Epithelial cell of proximal tubule (primary cell): ENCODE measurements around the gene KLC1. TPM values are rescaled to one million over a fixed set of nuclear protein-coding genes. Genes with fewer than 3 reads are reported as not detected.

Source experiments
- DNase-seq: peaks from one replicate; pipeline ENCODE4 v3.0.0-alpha.2; 2011; ENCODE audit warnings: low read depth
- H3K4me3 ChIP-seq: 2 replicates; pipeline ENCODE4 v1.5.1; 2011; ENCODE audit warnings: low read depth, mild to moderate bottlenecking, low read length
- total RNA-seq: library from RNA; depleted of rRNA; stranded (reverse); fragments of >200 nt; gene quantifications from 2 replicates; pipeline ENCODE4 v1.2.3, GENCODE V29; 2015
- TF ChIP-seq, protein P1 (sequence below): conservative IDR thresholded peaks from 2 replicates; pipeline ENCODE4 v1.5.1; 2012; ENCODE audit warnings: low read depth, mild to moderate bottlenecking, low read length

Gene KLC1
- total RNA-seq, 1 donor from 2014 or later = 178 TPM

DNA sequence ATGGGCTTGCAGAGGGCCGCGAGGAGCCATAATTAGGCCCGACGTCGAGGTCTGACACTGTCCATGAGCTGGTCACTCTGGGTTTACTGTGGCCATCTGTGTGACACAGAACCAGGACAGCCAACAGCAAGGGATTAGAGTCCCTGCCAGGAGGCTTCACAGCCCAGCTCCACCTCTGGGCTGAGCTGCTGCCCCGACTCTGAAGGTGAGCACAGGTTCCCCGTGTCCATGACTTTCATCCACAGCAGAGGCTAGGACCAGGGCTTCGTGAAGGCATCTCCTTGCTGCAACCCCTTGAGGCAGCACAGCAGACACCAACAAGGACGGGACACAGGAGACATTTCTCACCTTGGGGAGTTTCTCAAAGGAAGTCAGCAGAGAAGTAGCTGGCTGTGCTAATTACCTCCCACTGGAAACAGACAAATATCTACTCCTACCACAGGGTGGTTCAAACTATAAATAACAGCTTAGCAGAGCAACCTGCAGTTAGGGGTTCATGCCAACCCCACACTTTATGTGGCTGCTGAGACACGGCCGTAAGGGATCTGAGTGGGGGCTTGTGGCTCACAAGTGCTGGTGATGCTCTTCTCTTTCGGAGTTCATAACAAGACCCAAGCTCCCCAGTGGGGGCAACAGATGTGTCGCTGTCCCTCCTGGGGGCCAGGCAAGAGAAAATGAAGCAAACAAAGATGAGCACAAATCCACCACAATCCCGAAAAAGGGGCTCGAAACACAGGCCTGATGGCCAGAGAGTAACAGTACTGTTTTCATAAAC, 115.8 kb downstream of the KLC1 start:
- no peak overlapping the region for H3K4me3 ChIP-seq
- no peak for DNase-seq
- TF ChIP-seq, protein P1, sequence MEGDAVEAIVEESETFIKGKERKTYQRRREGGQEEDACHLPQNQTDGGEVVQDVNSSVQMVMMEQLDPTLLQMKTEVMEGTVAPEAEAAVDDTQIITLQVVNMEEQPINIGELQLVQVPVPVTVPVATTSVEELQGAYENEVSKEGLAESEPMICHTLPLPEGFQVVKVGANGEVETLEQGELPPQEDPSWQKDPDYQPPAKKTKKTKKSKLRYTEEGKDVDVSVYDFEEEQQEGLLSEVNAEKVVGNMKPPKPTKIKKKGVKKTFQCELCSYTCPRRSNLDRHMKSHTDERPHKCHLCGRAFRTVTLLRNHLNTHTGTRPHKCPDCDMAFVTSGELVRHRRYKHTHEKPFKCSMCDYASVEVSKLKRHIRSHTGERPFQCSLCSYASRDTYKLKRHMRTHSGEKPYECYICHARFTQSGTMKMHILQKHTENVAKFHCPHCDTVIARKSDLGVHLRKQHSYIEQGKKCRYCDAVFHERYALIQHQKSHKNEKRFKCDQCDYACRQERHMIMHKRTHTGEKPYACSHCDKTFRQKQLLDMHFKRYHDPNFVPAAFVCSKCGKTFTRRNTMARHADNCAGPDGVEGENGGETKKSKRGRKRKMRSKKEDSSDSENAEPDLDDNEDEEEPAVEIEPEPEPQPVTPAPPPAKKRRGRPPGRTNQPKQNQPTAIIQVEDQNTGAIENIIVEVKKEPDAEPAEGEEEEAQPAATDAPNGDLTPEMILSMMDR = no peak

DNA sequence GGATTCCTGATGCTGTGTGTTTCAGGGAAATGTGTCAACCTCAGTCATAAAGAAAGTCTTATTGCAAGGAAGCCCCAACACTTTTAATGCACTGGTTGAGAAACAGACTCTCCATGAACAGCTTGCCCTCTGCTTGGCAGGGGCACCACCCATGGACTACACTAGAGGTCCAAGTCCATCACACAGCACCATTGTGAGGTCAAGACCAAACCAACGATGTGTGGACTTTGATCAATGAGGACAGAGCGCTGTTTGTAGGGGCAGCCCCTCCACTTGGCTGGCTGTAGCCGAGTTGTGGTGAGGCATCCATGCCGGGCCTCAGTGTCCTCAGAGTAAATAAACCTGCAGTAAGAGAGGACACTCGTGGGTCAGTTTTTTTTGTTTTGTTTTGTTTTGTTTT, 116.4 kb downstream of the KLC1 start:
- no peak for DNase-seq
- no peak overlapping the region for H3K4me3 ChIP-seq
- TF ChIP-seq, protein P1 = no peak

DNA sequence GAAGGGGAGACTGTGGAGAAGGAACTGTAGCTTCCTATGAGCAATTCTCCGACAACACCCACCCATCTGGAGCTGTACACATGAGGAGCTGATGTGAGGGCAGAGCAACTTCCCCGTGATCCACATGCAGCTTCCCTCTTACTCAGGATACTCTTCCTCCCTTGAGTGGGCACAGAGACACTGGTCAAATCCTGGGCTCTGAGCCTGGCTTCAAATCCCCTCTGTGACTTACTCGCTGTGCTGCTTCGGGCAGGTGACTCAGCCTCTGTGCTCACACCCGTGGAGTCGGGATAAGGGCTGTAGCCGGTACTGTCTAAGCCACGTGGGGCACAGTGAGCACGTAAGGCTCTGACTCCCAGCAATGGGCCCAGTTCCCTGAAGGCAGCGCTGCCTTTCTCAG, 117.7 kb downstream of the KLC1 start:
- TF ChIP-seq, protein P1 = no peak
- H3K4me3 ChIP-seq = no peak overlapping the region
- DNase-seq = no peak

DNA sequence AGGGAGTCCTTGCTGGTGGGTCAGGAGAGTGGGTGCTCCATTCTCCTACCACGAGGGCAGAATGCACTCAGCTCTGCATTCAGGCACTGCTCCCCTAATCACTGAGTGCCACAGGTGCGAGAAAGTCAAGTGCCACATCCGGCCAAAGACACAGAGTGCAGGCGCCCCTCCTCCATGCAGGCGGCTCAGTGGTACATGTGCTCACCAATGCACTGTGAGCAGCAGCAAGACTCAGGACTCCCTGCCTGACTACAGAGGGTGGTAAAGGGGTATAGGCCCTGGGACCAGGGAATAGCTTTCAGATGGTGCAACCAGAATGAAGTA, 119.5 kb downstream of the KLC1 start:
- TF ChIP-seq, protein P1 = no peak
- DNase-seq = no peak
- no peak overlapping the region for H3K4me3 ChIP-seq

DNA sequence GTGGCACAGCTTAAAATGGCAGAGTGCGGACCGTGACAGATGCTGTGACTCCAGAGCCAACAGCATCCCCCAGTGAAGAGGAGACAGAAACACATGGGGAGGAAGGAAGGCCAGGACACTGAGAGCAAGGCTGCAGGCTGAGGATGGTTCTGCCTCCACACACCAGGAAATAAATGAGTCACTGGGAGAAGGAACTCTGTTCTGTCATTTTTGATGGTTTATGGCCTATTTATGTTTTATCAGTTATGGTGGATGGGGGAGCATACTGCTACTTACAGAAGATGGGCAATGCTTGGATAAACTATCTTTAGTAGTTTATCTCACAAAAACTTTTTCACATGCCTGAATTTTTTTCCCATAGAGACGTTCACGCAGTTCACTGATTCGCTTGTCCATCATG, 120.4 kb downstream of the KLC1 start:
- TF ChIP-seq, protein P1 = no peak
- no peak for DNase-seq
- no peak overlapping the region for H3K4me3 ChIP-seq

DNA sequence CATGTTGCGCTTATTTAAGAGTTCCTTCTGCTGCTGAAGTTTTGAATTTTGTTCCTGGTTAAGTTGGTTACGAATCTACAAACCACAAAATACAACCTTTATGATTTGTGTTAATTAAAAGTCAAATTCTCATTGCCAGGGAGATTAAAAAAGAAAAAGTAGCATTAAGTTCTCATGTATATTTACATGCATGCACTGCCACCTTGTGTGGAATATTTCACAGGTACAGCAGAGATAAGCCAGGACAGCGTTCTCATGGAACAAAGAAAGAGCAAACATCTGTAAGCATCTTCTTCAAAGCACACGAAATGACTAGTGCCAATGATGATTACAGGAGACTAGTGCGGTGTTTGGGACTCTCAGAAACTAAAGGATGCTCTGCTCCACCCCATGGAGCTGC, 120.8 kb downstream of the KLC1 start:
- TF ChIP-seq, protein P1 = no peak

More for the DNA sequence above, 120.8 kb downstream of the KLC1 start:
- H3K4me3 ChIP-seq = no peak overlapping the region
- DNase-seq = no peak

Other genes with a start within 250 kb of the KLC1 start
- gene MARK3, start 243.8 kb upstream of the KLC1 start, total RNA-seq = 47.5 and 59.3 TPM in 2 replicates
- 492 and 789 TPM in 2 replicates for gene CKB, start 106.4 kb upstream of the KLC1 start, total RNA-seq
- gene TRMT61A, start 100.0 kb upstream of the KLC1 start, total RNA-seq = 9.0 and 21.9 TPM in 2 replicates
- gene BAG5, start 66.6 kb upstream of the KLC1 start, total RNA-seq = 26.6 and 27.2 TPM in 2 replicates
- gene COA8, start 66.3 kb upstream of the KLC1 start, total RNA-seq = 29.0 and 44.0 TPM in 2 replicates
- 32.5 and 55.0 TPM in 2 replicates for gene XRCC3, start 86.2 kb downstream of the KLC1 start, total RNA-seq
- 74.1 and 110 TPM in 2 replicates for gene ZFYVE21, start 86.6 kb downstream of the KLC1 start, total RNA-seq
- gene PPP1R13B, start 218.4 kb downstream of the KLC1 start, total RNA-seq = 6.4 and 11.1 TPM in 2 replicates